ENCODE data around the gene KRTAP4-1.

KRTAP4-1 gene

GRCh38 chr17:41196068-41196467 lies 11.4 kb upstream of the KRTAP4-1 start (continued):
- TF ChIP-seq ZSCAN4 (tag by site-specific recombination; IDR thresholded peaks at IDR 0.05), result no peak
- TF ChIP-seq ZNF292 (tag by site-specific recombination; IDR thresholded peaks at IDR 0.05; ENCODE audit: borderline replicate concordance, low read depth), result no peak
- TF ChIP-seq ZNF280C (tag by site-specific recombination; IDR thresholded peaks at IDR 0.05), result no peak
- TF ChIP-seq ZNF362 (tag by site-specific recombination; IDR thresholded peaks at IDR 0.05), result no peak
- TF ChIP-seq ZNF701 (tag by site-specific recombination; IDR thresholded peaks at IDR 0.05), result no peak
- no peak for TF ChIP-seq ZNF624 (tag by site-specific recombination; IDR thresholded peaks at IDR 0.05)
- no peak for TF ChIP-seq ZNF157 (tag by site-specific recombination; IDR thresholded peaks at IDR 0.05)
- no peak for TF ChIP-seq ZFP69B (tag by site-specific recombination; IDR thresholded peaks at IDR 0.05)
- no peak for TF ChIP-seq ZNF148 (tag by site-specific recombination; IDR thresholded peaks at IDR 0.05; ENCODE audit: borderline replicate concordance)
- TF ChIP-seq GLIS2 (tag by site-specific recombination; IDR thresholded peaks at IDR 0.05), result no peak
- TF ChIP-seq OSR2 (tag by site-specific recombination; IDR thresholded peaks at IDR 0.05), result no peak

- Histone ChIP-seq H3K27ac (ENCODE audit: extremely low read depth, low read depth, low read length) (no peak overlapping the region), H3K4me3 (ENCODE audit: low read depth, low read length) (no peak overlapping the region), H3K9me3 (ENCODE audit: control insufficient read depth, insufficient read depth, low read depth, low read length) (no peaks in the 10 kb centered on the region), H3K36me3 (ENCODE audit: control insufficient read depth in 2 of 2, insufficient read depth in 1 of 2, low read length in 2 of 2) (no peaks in the 10 kb centered on the region), H3K4me1 (ENCODE audit: control insufficient read depth, insufficient read depth, low read length) (no peaks in the 10 kb centered on the region)
- ChIA-PET CTCF (interaction anchor here (0.6 kb wide), 1 partner anchor 136 kb away, joined by 3 read pairs; no protein-coding TSS in a partner anchor), POLR2A (no interaction called here)
- TF ChIP-seq ZNF623 (tag by site-specific recombination; IDR thresholded peaks at IDR 0.05), result no peak
- no peak for TF ChIP-seq KLF17 (tag by site-specific recombination; IDR thresholded peaks at IDR 0.05)
- no peak for TF ChIP-seq PRDM2 (tag by site-specific recombination; IDR thresholded peaks at IDR 0.05; ENCODE audit: borderline replicate concordance)
- peak; percentile 96 for TF ChIP-seq SCRT2 (tag by site-specific recombination; IDR thresholded peaks at IDR 0.05)
- peak; percentile 96 for TF ChIP-seq SCRT1 (tag by site-specific recombination; IDR thresholded peaks at IDR 0.05; ENCODE audit: borderline replicate concordance)
- no peak for TF ChIP-seq FEZF1 (tag by site-specific recombination; IDR thresholded peaks at IDR 0.05)
- no peak for TF ChIP-seq ZNF529 (tag by site-specific recombination; IDR thresholded peaks at IDR 0.05; ENCODE audit: insufficient replicate concordance)
- TF ChIP-seq REST (tag by site-specific recombination; IDR thresholded peaks at IDR 0.05), result no peak
These were observed 5.6 kb upstream of the KRTAP4-1 start for GRCh38 chr17:41190328-41190727.

Measured in HEK293 (cell line).